G401 (cell line): Measurements from ENCODE around the gene P4HA2. TPM values are rescaled to one million over a fixed set of nuclear protein-coding genes. Genes with fewer than 3 reads are reported as not detected.

Experiments
- DNase-seq: peaks from one replicate; pipeline ENCODE4 v3.0.0-alpha.2; 2015; ENCODE audit warnings: low spot score
- in situ Hi-C: cut with HindIII; loops from 2 replicates; pipeline ENCODE4 v1.10.0; 2016; ENCODE audit warnings: low sequenced_read_pairs, mixed read lengths
- total RNA-seq: library from RNA; depleted of rRNA; stranded (reverse); fragments of >200 nt; shearing (Covaris generic); gene quantifications from 2 replicates; pipeline ENCODE4 v1.2.3, GENCODE V29; 2014

P4HA2 gene
- total RNA-seq, 1 experiment from 2014 or later, result 26.2 TPM

- in situ Hi-C loops, result no loop called here
- no peak for DNase-seq
Measured at GRCh38 chr5:132253452-132254320, 26.0 kb upstream of the P4HA2 start.

DNA sequence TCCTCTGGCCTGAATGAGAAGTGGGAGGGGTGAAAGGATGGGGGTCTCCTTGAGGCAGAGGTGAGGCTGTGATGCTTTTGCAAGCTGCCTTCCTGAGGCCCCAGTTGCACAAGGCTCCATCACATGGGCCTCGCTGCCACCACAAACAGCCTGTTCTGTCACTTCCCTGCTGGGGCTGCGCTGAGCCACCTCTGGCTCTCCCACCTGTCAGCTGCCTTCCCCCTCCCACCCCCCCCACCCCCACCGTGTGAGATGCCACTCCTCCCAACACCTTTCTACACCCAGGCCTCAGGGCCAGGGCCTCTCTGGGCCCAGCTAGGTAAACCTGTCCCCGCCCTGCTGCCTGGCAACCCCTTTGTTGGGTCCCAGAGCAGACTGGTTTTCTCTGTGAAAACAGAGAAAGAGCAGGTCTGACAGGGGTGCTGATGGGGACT, 25.4 kb upstream of the P4HA2 start:
- no peak for DNase-seq
- in situ Hi-C loops, result no loop called here

DNA sequence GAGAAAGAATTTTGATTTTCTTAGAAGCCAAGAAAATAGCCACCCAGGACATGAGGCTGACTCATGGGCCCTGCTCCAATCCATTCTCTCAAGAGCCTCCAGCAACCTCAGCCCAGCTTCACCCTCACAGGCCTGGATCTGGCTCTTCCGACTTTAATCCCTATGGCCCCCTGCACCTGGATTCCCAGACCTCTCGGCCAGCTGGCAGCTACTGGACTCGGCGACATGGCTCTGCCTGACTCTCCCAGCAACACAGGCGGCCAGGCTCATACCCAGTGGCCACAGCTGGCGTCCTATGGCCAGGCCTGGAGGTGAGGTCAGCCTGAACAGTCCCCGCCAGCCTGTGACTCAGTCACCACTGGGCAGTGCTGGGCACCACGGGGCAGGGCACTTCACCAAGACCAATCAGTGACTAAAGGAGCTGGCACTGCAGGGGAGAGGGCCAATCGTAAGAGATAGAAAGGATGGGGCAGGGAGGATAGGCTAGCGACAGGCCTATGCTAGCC, 23.6 kb upstream of the P4HA2 start:
- in situ Hi-C loops, result no loop called here
- DNase-seq, result no peak

DNA sequence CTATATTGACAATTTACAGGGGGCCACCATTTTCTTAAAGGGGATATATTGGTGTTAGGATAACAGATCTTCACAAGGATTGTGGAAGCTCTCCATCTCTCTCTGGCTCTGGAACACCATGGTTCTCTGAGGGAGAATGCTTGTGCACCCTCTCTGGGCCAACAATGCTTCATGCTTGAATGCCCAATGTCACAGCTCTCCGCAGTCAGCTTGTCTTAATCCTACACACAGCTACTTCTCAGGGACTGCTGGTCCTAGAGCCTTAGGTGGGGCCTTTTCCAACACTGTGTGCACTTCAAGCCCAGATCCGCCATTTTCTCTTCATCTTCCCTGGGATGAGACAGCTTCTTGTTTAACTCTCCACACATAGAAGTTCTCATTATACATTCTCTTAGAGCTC, 22.9 kb upstream of the P4HA2 start:
- peak; percentile 64 for DNase-seq
- in situ Hi-C loops, result no loop called here

DNA sequence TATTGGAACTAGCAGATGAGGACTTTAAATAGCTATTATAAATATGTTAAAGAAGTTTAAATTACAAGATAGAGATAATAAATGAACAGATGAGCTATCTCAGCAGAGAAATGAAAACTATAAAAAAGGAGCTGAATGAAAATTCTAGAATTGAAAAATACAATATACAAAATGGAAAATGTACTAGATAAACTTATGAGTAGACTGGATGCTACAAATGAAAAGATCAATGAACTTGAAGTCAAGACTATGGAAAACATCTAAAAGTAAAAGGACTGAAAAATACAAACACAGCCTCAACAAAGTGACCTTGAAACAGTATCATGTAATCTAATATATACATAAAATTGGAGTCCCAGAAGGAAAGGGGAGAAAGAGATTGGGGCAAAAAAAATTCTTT, 19.2 kb upstream of the P4HA2 start:
- no peak for DNase-seq
- in situ Hi-C loops, result no loop called here

- DNase-seq, result no peak
- in situ Hi-C loops, result no loop called here
Measured at GRCh38 chr5:132245593-132245992, 17.9 kb upstream of the P4HA2 start.

- no peak for DNase-seq
- in situ Hi-C loops, result no loop called here
Measured at GRCh38 chr5:132243366-132243977, 15.8 kb upstream of the P4HA2 start.

- in situ Hi-C loops, result no loop called here
- no peak for DNase-seq
Measured at GRCh38 chr5:132239776-132240175, 12.1 kb upstream of the P4HA2 start.

- no peak for DNase-seq
- in situ Hi-C loops, result no loop called here
Measured at GRCh38 chr5:132238901-132239500, 11.3 kb upstream of the P4HA2 start.

DNA sequence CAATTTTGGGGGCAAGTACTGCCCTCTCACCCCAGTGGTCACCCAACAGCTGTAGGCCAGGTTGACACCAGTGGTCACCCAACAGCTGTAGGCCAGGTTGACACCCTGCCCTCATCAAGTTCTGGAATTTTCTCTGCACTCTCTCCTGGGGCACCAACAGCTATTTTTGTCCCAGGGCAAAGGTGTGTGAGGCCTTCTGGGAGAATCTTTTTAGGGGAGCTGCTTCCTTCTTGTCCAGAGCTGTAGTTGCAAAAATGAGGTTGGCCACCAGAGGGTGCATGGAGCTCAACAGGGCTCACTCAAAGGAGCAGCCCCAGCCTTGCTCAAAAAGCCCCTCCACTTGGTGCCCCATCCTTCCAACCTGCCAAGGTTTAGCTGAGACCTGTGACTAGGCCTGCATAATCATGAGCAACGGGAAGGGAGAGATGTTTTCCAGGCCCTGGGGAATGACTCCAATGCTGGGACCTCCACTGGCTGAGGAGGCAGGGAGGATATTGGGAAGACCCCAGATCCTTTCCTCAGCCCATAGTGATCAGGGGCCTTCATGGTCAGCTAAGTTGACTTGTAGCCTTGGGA, 10.6 kb upstream of the P4HA2 start:
- in situ Hi-C loops, result no loop called here

GRCh38 chr5:132237670-132238069, 10.0 kb upstream of the P4HA2 start:
- DNase-seq, result no peak

More for the DNA sequence above, 10.6 kb upstream of the P4HA2 start:
- DNase-seq, result peak; percentile 78

GRCh38 chr5:132237141-132237540, 9.5 kb upstream of the P4HA2 start:
- in situ Hi-C loops, result no loop called here
- no peak for DNase-seq

More at GRCh38 chr5:132237670-132238069, 10.0 kb upstream of the P4HA2 start:
- in situ Hi-C loops, result no loop called here

- in situ Hi-C loops, result no loop called here
- no peak for DNase-seq
Measured at GRCh38 chr5:132235340-132235739, 7.7 kb upstream of the P4HA2 start.

DNA sequence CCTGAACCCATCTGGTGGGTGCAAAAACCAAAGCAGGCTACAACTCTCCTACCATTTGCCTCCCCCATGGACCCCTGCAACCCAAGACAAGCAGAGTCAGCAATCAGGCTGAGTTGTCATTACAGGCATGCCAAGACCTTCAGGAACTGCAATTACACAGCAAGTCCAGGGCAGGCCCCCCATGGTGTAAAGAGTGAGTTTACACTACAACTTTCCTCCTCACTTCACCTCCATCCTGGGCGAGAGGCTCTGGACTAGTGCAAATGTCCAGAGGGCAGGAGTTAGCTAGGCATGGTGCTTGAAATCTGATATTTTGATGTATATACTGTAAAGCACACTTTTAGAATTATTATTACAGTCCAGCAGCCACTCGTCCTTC, 7.0 kb upstream of the P4HA2 start:
- in situ Hi-C loops, result no loop called here
- DNase-seq, result no peak

GRCh38 chr5:132233811-132234683, 6.4 kb upstream of the P4HA2 start:
- in situ Hi-C loops, result no loop called here
- no peak for DNase-seq

DNA sequence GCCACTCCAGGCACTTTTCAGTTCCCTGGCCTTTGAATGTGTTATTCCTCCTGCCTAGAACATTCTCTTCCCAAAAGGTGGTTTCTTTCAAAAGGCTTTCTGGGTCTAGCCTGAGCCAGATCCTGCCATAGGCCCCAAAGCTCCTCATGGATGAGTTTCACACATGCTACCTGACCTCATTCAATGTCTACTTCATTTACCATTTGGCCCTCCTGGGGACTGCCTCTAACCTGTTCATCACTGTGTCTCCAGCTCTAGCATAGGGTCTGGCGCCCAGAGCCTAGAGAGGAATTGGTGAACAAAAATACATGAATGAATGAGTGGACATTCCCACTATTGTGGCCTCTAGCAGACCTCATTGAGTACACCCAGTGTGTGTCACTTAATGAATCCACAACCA, 5.4 kb upstream of the P4HA2 start:
- no peak for DNase-seq
- in situ Hi-C loops, result no loop called here

DNA sequence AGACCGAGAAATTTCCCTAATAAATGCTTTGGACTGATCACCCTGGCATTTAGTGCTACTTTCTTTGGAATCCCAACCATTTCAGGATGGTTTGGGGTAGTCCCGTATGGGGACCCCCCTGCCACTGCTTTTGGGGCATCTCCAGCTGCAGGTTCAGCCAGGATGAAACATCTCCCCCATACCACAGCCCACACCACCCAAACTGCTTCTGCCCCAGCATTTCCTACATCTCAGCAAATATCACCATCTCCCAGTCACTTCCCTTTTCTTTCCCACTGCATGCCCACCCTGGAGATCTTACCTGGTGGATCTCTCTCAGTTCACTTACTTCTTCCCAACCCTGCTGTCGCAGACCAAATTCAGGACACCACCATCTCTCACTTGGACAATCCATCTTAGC, 4.8 kb upstream of the P4HA2 start:
- DNase-seq, result no peak
- in situ Hi-C loops, result no loop called here

- DNase-seq, result no peak
- in situ Hi-C loops, result no loop called here
Measured at GRCh38 chr5:132230871-132231270, 3.2 kb upstream of the P4HA2 start.

- in situ Hi-C loops, result no loop called here
- DNase-seq, result no peak
Measured at GRCh38 chr5:132229236-132229635, 1.6 kb upstream of the P4HA2 start.
